Left ventricle myocardium superior (tissue), 1 donor: ENCODE results near the gene IL1RL1. TPM values are rescaled to one million over a fixed set of nuclear protein-coding genes. Genes with fewer than 3 reads are reported as not detected.

Experiments
- ATAC-seq: fragments of 200-7000 bp; cut with Tn5 transposase; one replicate; pipeline ENCODE4 v1.9.1; 2020; ENCODE audit warnings: mild to moderate bottlenecking, moderate library complexity
- DNase-seq: peaks from one replicate; pipeline ENCODE4 v3.0.0-alpha.2; 2020
- intact Hi-C: fragments of 100-400 bp; cut with micrococcal nuclease; formaldehyde crosslinking; loops from one replicate; pipeline ENCODE4 v1.11.0; 2022
- long read RNA-seq: library from polyadenylated mRNA; unstranded; transcript quantifications from one replicate; pipeline ENCODE4 v2.0.0, GENCODE V29; 2021
- total RNA-seq: library from RNA; stranded (reverse); fragmentation: NEBNext Ultra II Directional; extraction: Animal tissue kit (Norgen Biotek cat#: 25700); gene quantifications from one replicate; pipeline ENCODE4 v1.2.1, GENCODE V29; 2021
- donor health status: DM: no; HTN: yes; CAD: no; lungs with severe emphysema.

The IL1RL1 gene
- total RNA-seq: 2.5 TPM
- long read RNA-seq: 0 reads

DNA sequence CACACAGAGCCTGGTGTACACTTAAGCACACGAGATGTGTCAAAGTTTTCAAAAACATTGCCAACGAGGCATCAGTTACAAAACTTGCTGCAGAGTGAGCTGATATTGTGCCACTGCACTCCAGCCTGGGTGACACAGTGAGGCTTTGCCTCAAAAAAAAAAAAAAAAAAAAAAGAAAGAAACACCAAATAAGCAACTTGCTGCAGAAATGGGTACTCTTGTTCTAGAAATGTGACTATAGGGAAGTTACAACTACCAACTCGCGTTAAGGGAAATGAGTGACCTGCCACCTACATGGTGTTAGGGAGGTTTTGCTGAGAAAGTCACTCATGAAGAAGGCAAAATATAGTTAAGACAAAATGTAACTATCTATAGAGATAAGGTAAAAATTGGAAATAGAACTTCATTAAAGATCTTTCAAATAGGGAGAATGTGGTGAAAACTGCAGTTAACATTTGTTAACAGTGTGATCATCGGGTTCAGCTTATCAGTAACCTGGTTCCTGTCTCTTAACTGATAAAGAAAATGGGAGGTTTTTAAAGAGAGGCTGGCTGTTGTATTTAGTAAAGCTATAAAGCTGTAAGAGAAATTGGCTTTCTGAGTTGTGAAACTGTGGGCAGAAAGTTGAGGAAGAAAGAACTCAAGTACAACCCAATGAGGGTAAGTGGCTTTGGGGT lies at the start of gene IL1RL1:
Gene IL1RL1, plus strand, starts transcription at position 600 of the 677 bp plus-strand sequence. CDS start 26,702 bp downstream, outside the sequence.
- DNase-seq (no peak), ATAC-seq (no peak)
- intact Hi-C loops: no loop called here

DNA sequence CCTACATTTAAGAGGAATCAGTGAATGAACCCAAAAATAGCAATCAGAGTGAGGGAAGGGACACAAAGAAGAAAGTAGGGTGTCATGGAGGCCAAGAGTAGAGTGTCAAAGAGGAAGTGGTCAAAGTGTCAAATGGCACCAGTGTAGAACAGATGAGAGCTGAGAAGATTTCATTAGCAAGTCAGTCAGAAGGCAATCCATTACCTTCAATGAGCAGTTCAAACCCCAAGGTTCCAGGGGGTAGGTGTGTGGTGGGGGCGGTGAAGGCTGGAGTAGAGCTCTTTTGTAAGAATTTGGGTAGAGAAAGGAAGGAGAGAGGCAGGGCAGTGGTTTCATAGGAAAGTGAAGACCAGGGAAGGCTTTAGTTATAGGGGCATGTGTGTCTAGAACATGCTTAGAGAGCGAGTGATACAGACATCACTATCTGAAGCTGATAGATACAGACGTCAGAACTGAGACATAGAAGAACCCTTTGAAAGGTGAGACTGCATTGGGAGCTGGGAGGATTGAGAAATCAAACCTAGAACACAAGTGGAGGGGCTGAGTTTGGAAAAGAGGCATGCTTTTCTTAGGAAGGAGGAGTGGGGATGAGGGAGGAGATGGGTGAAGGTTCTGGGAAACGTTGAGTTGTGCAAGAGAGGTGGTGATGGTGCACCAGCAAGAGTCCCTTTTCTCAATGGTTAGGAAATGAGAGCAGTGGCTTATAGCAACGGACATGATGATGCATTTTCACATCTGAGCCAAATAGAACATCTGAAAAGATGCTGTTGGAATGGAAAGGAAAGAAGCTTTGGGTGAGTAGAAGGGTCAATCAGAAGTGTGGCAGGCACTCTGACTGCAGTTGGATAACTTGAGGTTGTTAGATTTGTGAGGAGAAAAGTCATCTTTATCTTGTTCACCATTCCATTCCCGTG lies 48.9 kb upstream of the IL1RL1 start:
- intact Hi-C loops: no loop called here
- no peak for ATAC-seq

DNA sequence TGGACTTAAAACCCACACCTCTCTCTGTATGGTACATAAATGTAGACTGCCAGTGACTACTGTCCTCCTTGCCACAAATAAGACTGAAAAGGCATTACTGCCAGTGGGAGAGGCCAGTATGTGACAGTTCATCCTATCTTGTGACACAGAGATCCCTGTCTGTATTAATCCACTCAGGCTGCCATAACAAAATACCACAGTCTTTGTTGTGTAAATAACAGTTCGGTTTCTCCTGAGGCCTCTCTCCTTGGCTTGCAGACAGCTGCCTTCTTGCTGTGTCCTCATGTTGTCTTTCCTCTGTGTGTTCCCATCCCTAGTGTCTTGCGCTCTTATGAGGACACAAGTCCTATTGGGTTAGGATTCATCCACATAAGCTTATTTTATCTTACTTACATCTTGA lies 46.4 kb upstream of the IL1RL1 start:
- ATAC-seq: no peak
- intact Hi-C loops: no loop called here
- DNase-seq: no peak

More for the DNA sequence above, 48.9 kb upstream of the IL1RL1 start:
- no peak for DNase-seq

DNA sequence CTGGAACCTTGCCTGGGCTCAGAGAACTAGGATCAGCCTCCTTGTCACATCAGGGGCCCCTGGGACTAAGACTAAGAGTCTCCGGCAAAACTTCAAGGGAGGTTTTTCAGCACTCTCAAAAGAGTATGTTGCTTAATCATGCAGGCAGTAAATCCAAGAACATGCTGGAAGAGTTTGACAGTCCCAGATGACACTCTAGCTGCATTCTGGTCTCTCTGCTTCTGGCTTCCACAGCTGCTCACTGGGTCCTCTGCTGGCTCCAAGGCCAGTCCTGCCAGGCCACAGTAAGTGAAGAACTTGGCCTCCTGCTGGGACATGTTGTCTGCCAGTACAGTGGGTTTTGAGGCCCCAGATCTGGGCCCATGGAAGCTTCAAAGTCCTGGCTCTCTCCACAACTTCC lies 45.2 kb upstream of the IL1RL1 start:
- DNase-seq (peak; percentile 53), ATAC-seq (peak; percentile 91)
- intact Hi-C loops: no loop called here

DNA sequence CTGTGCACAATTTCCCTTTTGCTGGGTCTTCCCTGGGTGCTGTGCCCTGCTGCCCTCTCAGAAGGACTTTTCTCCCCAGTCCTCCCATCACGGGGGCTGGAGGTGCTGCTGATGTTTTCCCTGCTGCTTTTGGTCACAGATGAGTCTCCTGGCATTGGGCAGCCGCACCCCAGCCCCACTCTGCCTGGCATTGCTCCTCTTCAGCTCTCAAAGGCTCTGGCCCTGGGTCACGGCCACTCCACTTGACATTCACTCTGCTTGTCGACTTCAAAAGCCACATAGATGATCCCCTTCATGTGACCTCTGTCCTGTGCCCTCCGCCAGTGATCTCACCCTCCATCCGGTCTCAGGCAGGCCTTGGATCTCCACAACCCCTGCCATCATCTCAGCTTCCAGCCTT lies 43.6 kb upstream of the IL1RL1 start:
- no peak for ATAC-seq
- DNase-seq: no peak
- intact Hi-C loops: no loop called here

DNA sequence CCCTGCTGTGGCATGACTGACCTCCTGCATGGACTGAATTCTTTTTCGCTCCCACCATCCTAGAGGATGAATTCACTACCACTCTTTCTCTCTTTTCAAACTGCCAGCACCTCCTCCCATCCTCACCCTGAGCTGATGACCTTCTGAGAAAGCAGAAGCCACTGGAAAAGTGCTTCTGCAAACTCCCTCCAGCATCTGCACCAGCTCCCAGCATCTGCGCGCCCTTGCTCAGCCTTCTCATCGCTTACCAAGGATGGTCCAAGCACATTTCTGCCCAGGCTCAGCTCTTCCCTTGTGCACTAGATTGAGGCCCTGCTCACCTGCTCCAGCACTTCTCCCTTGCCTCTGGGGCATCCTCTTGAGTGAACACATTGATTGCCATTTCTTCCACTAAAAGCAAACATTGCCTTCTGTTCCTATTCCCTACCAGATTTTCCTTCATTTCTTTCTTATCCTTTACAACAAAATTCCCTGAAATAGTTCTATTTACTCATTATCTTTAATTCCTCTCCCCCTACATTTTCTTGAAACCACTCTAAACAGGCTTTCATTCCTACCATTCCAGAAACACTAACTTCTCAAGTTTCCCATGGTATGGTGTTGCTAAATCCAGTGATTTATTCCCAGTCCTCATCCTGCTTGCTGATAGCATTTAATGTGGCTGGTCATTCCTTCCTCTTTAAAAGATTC lies 42.7 kb upstream of the IL1RL1 start:
- intact Hi-C loops: no loop called here
- DNase-seq: no peak
- no peak for ATAC-seq

DNA sequence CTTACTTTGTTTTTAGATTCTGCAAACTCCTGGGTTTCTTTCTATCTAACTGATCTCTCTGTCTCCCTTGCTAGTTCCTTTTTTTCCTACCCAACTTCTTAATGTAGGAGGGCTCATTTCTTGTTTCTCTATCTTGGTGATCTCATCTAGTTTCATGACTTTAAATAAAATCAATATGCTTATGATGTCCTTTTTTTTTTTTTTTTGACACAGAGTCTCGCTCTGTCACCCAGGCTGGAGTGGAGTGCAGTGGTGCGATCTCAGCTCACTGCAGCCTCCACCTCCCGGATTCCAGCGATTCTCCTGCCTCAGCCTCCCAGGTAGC lies 42.2 kb upstream of the IL1RL1 start:
- intact Hi-C loops: no loop called here
- DNase-seq (no peak), ATAC-seq (no peak)

DNA sequence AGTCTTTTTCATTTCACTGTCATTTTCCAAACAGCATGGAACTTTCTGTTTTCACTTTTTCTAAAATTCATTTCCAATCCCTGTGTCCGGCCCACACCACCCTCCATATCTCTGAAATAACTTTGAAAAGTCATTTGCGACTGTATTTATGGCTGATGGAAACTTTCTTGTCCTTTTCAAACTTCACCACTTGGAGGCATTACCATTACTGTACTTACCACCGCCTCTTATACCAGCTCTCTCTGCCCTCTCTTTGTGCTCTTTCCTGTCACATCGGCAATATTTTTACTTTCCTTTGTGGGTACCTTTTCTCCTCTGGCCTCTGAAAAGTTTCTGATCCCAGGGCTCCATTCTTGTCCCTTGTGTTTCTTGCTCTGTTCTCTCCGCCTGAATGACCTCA lies 39.5 kb upstream of the IL1RL1 start:
- intact Hi-C loops: no loop called here
- DNase-seq (no peak), ATAC-seq (no peak)

DNA sequence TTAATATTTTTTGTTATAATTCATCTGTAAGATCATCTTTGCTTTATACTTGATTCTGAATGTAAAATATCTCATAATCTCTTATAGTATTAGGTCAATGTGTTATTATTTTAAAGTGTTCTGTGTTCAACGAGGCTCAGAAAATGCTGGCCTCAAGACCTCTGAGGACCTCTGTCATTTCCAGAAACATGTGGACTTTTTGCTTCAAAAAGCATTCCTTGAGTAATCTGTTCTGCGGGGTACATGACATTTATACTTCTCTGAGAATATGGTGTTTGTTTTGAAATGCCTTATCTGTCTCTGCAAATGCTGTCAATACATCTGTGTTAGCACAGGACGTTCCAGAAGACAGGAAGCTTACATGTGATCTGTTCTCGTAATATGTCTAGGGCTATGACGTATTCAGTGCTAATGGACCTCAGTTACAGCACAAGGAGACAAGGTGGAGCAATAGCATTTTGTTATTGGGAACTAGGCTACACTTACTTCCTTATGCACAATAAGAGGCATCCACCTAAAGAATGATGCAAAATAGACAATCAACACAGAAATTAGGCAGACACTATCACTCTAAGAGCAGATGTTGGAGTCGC lies 37.6 kb upstream of the IL1RL1 start:
- intact Hi-C loops: no loop called here
- ATAC-seq: peak; percentile 95

DNA sequence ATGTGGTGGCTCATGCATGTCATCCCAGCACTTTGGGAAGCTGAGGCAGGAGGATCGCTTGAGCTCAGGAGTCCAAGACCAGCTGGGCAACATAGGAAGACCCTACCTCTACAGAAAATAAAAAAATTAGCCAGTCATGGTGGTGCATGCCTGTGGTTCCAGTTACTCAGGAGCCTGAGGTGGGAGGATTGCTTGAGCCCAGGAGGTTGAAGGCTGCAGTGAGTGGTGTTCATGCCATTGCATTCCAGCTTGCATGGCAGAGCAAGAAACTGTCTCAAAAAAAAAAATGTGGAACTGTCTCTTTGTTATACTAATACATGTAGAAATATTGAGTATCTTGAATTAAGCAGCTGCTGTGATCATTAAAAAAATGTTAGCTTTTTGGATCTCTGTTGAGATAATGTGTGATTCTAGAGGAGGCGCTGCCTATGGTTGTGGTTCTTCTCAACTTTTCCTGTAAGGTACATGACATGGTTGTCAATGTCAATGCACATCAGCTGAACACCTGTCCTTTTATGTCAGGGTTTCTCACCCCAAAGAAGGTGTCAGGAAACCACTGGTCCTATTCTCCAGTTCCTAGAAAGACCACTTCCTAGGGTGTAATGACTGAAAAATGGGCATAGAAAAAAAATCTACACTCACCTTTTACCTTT lies 34.7 kb upstream of the IL1RL1 start:
- ATAC-seq: no peak
- intact Hi-C loops: no loop called here

More for the DNA sequence above, 37.6 kb upstream of the IL1RL1 start:
- DNase-seq: no peak

DNA sequence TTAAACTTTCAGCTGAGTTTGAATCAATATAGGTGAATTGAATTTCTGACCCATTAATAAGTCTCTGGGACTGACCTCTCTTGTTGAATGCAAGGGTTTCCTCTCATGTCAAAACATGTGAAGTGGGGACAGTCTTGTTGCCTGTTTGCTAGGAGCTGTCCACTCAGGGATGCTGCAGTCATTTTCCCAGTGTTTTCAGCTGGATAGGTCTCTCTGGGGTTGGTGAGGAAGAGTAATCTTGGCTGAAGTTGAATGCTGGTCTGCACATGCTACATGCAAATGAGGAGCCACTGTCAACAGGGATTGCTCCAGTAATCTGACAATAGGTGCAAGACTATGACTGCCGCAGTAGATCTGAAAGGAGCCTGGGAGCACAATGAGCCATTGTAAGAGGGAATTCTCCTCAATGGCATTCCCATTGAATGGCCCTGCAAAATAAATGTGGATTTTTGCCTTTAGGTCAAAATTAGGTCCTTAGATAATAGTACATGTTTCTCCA lies 34.1 kb upstream of the IL1RL1 start:
- DNase-seq (no peak), ATAC-seq (no peak)
- intact Hi-C loops: no loop called here

More for the DNA sequence above, 34.7 kb upstream of the IL1RL1 start:
- DNase-seq: no peak

DNA sequence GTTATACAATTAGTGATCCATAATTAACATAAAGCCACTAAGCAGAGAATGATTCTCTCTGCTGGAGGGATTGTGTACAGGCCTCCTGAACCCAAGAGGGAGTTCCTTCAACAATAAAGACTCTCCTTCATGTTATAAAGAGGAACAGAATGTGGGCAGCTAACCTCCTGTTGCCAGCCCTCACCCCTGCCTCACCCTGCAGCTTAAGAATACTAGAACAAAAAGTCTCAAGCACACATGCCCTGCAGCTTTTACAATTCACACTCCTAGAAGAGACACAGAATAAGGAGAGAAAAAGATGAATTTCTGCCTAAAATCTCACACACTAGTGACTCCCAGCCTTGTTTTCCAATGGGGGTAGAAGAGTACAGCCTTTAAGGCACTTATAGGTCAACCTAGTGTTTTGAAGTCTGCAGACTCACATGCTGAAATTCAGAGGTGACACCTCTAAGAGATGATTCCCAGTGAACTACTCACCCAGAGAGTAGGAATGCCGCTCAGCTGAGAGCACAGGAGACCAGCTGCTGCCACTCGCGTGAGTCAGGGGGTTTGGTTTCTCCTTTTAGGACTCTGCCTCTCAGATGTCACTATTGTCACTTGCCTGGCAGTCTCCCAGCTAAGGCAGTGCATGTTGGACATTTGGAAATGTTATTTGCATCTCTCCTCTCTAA lies 32.5 kb upstream of the IL1RL1 start:
- intact Hi-C loops: no loop called here
- ATAC-seq (no peak), DNase-seq (no peak)

DNA sequence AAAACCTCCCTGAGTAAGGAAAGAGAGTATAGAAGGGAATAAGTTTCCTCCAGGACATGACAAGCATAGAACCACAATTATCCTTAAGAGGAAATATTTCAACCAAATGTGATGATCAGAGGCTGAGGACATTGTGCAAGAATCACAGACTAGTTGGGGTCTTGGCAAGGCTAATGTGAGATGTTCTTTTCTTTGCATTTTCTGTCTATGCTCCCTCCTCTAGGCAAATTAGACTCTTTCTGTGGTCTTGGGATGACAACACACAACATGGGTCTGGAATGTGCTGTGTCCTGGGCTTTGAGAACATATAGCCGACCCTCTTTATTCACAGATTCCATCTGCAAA lies 32.0 kb upstream of the IL1RL1 start:
- ATAC-seq: no peak
- intact Hi-C loops: no loop called here
- no peak for DNase-seq

DNA sequence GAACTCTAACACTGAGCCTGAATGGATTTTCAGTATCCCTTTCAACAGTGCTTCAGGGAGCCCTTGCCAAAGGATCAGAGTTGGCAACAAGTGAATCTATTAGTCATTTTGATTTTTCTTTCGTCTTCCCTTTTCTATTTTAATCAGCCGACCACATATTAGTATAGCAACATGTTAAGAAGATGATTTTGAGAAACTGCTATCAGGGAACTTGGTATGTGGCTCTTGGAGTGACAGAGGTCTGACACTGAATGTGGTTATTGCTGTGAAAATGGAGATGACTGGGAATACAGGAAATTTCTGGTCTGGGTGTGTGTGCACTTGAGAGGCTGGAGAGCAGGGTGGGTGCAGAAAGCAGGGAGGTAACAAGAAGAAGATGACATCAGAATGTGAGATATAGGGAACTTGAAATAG lies 28.7 kb upstream of the IL1RL1 start:
- ATAC-seq (no peak), DNase-seq (no peak)
- intact Hi-C loops: no loop called here

DNA sequence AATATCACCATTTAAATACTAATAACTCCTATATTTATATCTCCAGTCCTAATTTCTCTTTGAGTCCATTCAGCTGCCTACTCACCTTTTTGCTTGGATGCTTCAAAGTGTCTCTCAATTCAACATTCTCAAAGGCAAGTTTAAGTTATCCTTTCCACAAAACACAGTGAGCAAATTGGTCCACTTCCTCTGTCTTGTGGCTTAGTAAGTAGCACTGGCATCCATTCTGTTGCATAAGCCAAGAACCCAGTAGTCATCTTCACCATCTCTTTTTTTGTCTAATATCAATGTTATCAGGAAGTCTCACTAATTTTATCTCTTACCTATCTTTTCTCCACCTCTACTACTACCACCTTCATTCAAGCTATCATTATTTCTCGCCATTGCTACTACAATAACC lies 27.4 kb upstream of the IL1RL1 start:
- DNase-seq (no peak), ATAC-seq (no peak)
- intact Hi-C loops: no loop called here

DNA sequence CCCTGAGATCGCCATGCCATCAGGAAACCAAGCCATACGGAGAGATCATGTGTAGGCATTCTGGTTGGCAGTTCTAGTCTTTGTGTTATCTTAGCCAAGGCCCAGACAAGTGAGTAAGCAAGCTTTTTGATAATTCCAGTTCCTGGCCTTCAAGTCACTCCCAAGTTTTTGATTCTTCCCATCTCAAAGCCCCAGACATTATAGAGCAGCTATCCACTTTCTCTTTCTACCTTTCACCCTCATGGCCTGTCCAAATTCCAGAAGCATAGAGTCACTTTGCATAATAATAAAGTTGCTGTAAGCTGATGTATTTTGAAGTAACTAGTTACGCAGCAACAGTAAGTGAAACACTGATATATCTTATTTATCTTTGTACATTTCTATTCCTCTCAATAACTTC lies 26.8 kb upstream of the IL1RL1 start:
- DNase-seq (no peak), ATAC-seq (no peak)
- intact Hi-C loops: no loop called here

DNA sequence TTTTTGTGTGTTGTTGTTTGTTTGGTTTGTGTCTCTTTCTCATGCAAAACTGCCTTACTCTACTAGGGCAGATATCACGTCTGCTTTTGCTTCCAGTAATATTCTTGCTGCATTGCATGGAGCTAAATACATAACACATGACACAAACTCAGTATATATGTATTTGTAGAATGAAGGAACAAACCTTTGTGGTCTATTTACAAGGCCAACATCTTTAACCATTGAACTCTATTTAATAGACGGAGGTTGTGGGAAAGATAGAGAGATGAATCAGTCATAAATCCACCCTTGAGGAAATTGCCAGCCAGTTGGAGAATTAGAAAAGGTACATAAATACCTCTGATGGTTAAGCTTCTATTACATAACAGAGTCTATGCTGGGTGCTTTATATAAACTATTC lies 26.0 kb upstream of the IL1RL1 start:
- intact Hi-C loops: no loop called here
- DNase-seq (no peak), ATAC-seq (no peak)

DNA sequence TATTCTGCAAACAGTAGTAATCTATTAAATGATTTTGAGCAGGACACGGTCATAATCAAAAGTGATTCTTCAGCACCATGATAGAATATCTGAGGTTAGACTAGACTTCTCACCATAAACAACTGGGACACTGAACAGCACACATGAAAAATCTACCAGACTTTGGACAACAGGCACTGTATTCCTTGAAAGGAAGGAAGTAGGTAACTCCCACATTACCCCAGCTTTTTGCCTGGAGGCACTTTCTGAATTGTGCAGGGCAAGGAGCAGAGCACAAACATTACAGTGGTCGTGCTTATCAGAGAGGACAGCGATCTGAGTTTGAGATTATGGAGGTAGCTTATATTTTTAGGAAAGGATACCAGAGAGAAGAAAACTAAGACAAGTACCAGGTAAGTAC lies 25.3 kb upstream of the IL1RL1 start:
- DNase-seq: no peak
- intact Hi-C loops: no loop called here
- ATAC-seq: no peak

DNA sequence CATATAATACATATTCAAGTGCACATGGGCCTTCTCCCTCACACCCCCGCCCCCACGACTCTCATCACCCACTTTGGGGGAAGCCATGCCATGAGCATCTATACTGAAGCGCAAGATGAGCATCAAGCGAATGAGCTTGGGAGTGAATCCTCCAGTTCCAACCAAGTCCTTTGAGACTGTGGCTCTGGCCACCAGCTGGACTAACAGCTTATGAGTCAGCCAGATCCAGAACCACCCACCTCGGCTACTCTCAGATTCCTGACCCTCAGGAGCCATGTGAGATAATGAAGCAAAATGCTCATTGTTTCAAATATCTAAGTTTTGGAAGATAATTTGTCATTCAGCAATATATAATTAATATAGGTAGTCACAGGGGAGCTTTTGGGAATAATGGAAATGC lies 22.2 kb upstream of the IL1RL1 start:
- ATAC-seq: no peak
- DNase-seq: no peak
- intact Hi-C loops: no loop called here
